Lower leg skin (tissue), 4 donors: ENCODE measurements around the gene ZNF280D. TPM values are rescaled to one million over a fixed set of nuclear protein-coding genes. Genes with fewer than 3 reads are reported as not detected.

Experiments used
- DNase-seq, 2 donors: peaks; one replicate each; pipeline ENCODE4 v3.0.0-alpha.2; 2019; ENCODE audit warnings: low spot score in 2 of 2
- H3K4me3 ChIP-seq: fragments of 200-600 bp; sonication (generic); 2 replicates; pipeline ENCODE4 v1.5.1; 2017; ENCODE audit warnings: mild to moderate bottlenecking, low read depth; ENCODE audit not compliant: poor library complexity, severe bottlenecking
- CTCF ChIP-seq, 3 donors: fragments of 450-650 bp; IDR thresholded peaks; one replicate each; pipeline ENCODE4 v1.5.1; 2016; ENCODE audit warnings: antibody characterized with exemption in 3 of 3, mild to moderate bottlenecking in 3 of 3, moderate library complexity in 2 of 3
- POLR2A ChIP-seq, 2 donors: fragments of 450-650 bp; IDR thresholded peaks; one replicate each; pipeline ENCODE4 v1.6.1; 2016 to 2017; ENCODE audit warnings: antibody characterized with exemption in 2 of 2, mild to moderate bottlenecking in 1 of 2, moderate library complexity in 1 of 2
- WGBS, 2 donors: methylation state at CpG; one replicate each; pipeline ENCODE4 v1.1.5; 2018; 5-methylcytosine and 5-hydroxymethylcytosine counted together
- intact Hi-C: fragments of 100-400 bp; cut with DNase I; formaldehyde crosslinking; loops from one replicate; pipeline ENCODE4 v1.15.0; 2023; ENCODE audit warnings: low total_unique reads
- total RNA-seq, 4 donors: library from RNA; depleted of rRNA; stranded (reverse); fragments of >200 nt; gene quantifications; one replicate each; pipeline ENCODE4 v1.1.0, GENCODE V29; 2016

ZNF280D gene
- total RNA-seq, 4 donors from 2014 or later, result 22.8 to 30.8 (median 25.9) TPM

- 87 to 90% methylated on average over 5 of the region's 5 CpGs for WGBS, 2 donors
- H3K4me3 ChIP-seq, result no peak overlapping the region
- TF ChIP-seq POLR2A (IDR thresholded peaks at IDR 0.05) (no peak), CTCF (IDR thresholded peaks at IDR 0.05) (no peak)
- no peak for DNase-seq
- intact Hi-C loops, result no loop called here
Measured at GRCh38 chr15:56744701-56745683, 11.7 kb upstream of the ZNF280D start.

- TF ChIP-seq CTCF (IDR thresholded peaks at IDR 0.05) (no peak), POLR2A (IDR thresholded peaks at IDR 0.05) (no peak)
- no peak for DNase-seq
- intact Hi-C loops, result no loop called here
- 57 to 67% methylated on average over 2 of the region's 2 CpGs for WGBS, 2 donors
- no peak overlapping the region for H3K4me3 ChIP-seq
Measured at GRCh38 chr15:56741541-56741940, 8.2 kb upstream of the ZNF280D start.

DNA sequence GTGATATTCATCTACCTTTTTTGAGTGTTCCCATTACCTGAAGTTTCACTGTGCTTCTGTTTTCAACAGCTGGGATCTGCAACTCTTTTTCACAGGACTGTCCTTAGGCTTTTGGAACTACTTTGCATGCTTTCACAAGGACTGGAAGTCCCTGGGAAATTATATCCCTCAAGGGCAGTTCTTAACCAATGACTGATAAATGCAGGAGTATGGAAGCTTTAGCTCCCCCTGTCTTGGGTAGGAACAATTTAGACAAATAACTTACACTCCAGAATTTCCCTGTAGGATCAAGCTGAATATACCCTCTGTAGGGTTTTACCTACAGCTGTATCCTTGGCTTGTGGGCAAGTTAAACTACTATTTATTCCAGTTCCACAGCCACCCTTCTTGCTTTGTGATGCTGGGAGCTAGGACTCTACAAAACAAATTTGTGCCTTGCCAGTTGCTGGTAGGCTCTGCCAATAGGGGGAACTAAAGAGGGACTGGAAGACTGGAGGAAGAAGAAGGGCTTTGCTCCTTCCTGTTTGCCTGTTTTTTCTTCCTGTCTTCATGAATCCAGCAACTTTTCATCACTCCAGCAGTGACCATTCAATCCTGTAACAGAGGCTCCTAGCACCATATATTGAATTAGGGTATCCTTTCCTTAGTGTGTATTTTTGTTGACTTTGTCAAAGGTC is 6.8 kb upstream of the ZNF280D start:
- no peak overlapping the region for H3K4me3 ChIP-seq
- intact Hi-C loops, result no loop called here
- TF ChIP-seq CTCF (IDR thresholded peaks at IDR 0.05) (no peak), POLR2A (IDR thresholded peaks at IDR 0.05) (no peak)
- no peak for DNase-seq

GRCh38 chr15:56739474-56739873 is 6.2 kb upstream of the ZNF280D start:
- no peak for TF ChIP-seq CTCF (IDR thresholded peaks at IDR 0.05)
- no peak for TF ChIP-seq POLR2A (IDR thresholded peaks at IDR 0.05)
- DNase-seq, result no peak
- intact Hi-C loops, result no loop called here
- 92% methylated on average over 4 of the region's 4 CpGs for WGBS, 2 donors
- no peak overlapping the region for H3K4me3 ChIP-seq

DNA sequence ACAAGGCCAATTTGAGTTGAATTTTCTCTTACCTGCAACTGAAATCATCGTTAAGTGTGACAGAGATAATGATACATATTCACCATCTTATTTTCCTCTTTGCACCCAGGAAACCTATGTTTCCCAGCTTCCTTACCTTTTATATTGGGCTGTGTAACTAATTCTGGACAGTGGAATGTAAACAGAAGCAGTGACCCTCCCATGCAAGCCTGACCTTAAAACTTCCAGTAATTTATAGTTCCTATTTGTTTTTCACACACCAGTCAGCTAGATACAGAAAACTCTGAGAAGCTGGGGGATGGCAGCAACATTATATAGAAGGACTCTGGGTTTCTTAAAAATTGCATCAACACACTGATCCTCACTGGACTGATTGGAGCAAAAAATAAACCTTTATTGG is 4.5 kb upstream of the ZNF280D start:
- no peak overlapping the region for H3K4me3 ChIP-seq
- DNase-seq, result no peak
- TF ChIP-seq CTCF (IDR thresholded peaks at IDR 0.05) (no peak), POLR2A (IDR thresholded peaks at IDR 0.05) (no peak)
- intact Hi-C loops, result no loop called here
- 90 to 96% methylated on average over 1 of the region's 1 CpG for WGBS, 2 donors
